Testis (tissue), 3 donors: Measurements from ENCODE around the gene DCXR. TPM values are rescaled to one million over a fixed set of nuclear protein-coding genes. Genes with fewer than 3 reads are reported as not detected.

Experiments used
- DNase-seq: peaks from one replicate; pipeline ENCODE4 v3.0.0-alpha.2; 2019
- H3K27ac ChIP-seq, 2 donors: fragments of 200-600 bp; sonication (generic); one replicate each; pipeline ENCODE4 v1.5.1; 2019
- H3K27me3 ChIP-seq: fragments of 200-600 bp; sonication (generic); one replicate; pipeline ENCODE4 v1.5.1; 2019
- H3K36me3 ChIP-seq: fragments of 200-600 bp; sonication (generic); one replicate; pipeline ENCODE4 v1.5.1; 2017; ENCODE audit warnings: low read depth; ENCODE audit errors: missing control alignments
- H3K4me1 ChIP-seq: fragments of 200-600 bp; sonication (generic); one replicate; pipeline ENCODE4 v1.5.1; 2019
- H3K4me3 ChIP-seq, 2 donors: fragments of 200-600 bp; sonication (generic); one replicate each; pipeline ENCODE4 v1.5.1; 2017 to 2019
- H3K9me3 ChIP-seq: fragments of 200-600 bp; sonication (generic); one replicate; pipeline ENCODE4 v1.5.1; 2017
- CTCF ChIP-seq, 3 experiments: fragments of 450-650 bp in 2 of 3; fragments of 200-600 bp in 1 of 3; sonication (generic) in 1 of 3; IDR thresholded peaks; one replicate each; pipeline ENCODE4 v1.5.1; 2016 to 2019; ENCODE audit warnings: antibody characterized with exemption in 3 of 3, mild to moderate bottlenecking in 2 of 3, moderate library complexity in 1 of 3
- POLR2A ChIP-seq: fragments of 450-650 bp; IDR thresholded peaks from one replicate; pipeline ENCODE4 v1.6.1; 2017; ENCODE audit warnings: antibody characterized with exemption, mild to moderate bottlenecking, moderate library complexity
- WGBS, 2 donors: methylation state at CpG; one replicate each; pipeline ENCODE4 v1.1.5; 2018; 5-methylcytosine and 5-hydroxymethylcytosine counted together
- intact Hi-C: fragments of 100-400 bp; cut with DNase I; formaldehyde crosslinking; loops from one replicate; pipeline ENCODE4 v1.15.1; 2023; ENCODE audit warnings: low total_unique reads
- polyA plus RNA-seq: library from polyadenylated mRNA; stranded (reverse); fragments of 350-450 nt; fragmentation: Illumina TruSeq; extraction: RNeasy Lipid Tissue Mini Kit (QIAGEN cat#74804); gene quantifications from one replicate; pipeline ENCODE4 v1.2.3, GENCODE V29; 2014; ENCODE audit warnings: low read depth, low replicate concordance; ENCODE audit not compliant: insufficient read depth
- total RNA-seq, 2 donors: library from RNA; depleted of rRNA; stranded (reverse); fragments of >200 nt; gene quantifications; one replicate each; pipeline ENCODE4 v1.2.3, GENCODE V29; 2016

Gene DCXR
- total and polyA plus RNA-seq, 3 donors from 2014 or later = 109 to 188 (median 134) TPM

- intact Hi-C loops = no loop called here
- TF ChIP-seq POLR2A (no peak), CTCF (IDR thresholded peaks at IDR 0.05) (no peak)
- Histone ChIP-seq H3K4me3 (no peak overlapping the region), H3K4me1 (no peaks in the 10 kb centered on the region), H3K27ac (no peak overlapping the region), H3K27me3 (no peaks in the 10 kb centered on the region), H3K9me3 (no peaks in the 10 kb centered on the region), H3K36me3 (no peaks in the 10 kb centered on the region)
- WGBS, 2 donors = 84% methylated on average over 12 to 31 of the region's 31 CpGs
- no peak for DNase-seq
These were observed 45.7 kb downstream of the DCXR start for GRCh38 chr17:81991684-81992305.

- TF ChIP-seq POLR2A = no peak
- no peak for TF ChIP-seq CTCF (IDR thresholded peaks at IDR 0.05)
- 95 to 97% methylated on average over 20 to 25 of the region's 25 CpGs for WGBS, 2 donors
- H3K4me1 ChIP-seq = no peaks in the 10 kb centered on the region
- no peaks in the 10 kb centered on the region for H3K9me3 ChIP-seq
- no peaks in the 10 kb centered on the region for H3K36me3 ChIP-seq
- intact Hi-C loops = no loop called here
- H3K27me3 ChIP-seq = no peaks in the 10 kb centered on the region
- H3K27ac ChIP-seq = no peak overlapping the region
- no peak overlapping the region for H3K4me3 ChIP-seq
- DNase-seq = no peak
These were observed 46.4 kb downstream of the DCXR start for GRCh38 chr17:81990836-81991683.

GRCh38 chr17:81987161-81987770, 50.2 kb downstream of the DCXR start:
- TF ChIP-seq CTCF (IDR thresholded peaks at IDR 0.05) = no peak
- no peak for TF ChIP-seq POLR2A
- Histone ChIP-seq H3K27me3 (no peaks in the 10 kb centered on the region), H3K4me3 (no peak overlapping the region), H3K4me1 (no peaks in the 10 kb centered on the region), H3K36me3 (no peaks in the 10 kb centered on the region), H3K27ac (no peak overlapping the region), H3K9me3 (no peaks in the 10 kb centered on the region)
- 90 to 92% methylated on average over 26 of the region's 26 CpGs for WGBS, 2 donors
- intact Hi-C loops = no loop called here
- no peak for DNase-seq

GRCh38 chr17:81986606-81987005, 50.9 kb downstream of the DCXR start:
- WGBS, 2 donors = 95 to 96% methylated on average over 19 to 26 of the region's 26 CpGs
- Histone ChIP-seq H3K27ac (no peak overlapping the region), H3K36me3 (no peaks in the 10 kb centered on the region), H3K9me3 (no peaks in the 10 kb centered on the region), H3K27me3 (no peaks in the 10 kb centered on the region), H3K4me1 (no peaks in the 10 kb centered on the region), H3K4me3 (no peak overlapping the region)
- intact Hi-C loops = no loop called here
- no peak for TF ChIP-seq POLR2A
- TF ChIP-seq CTCF (IDR thresholded peaks at IDR 0.05) = no peak
- DNase-seq = no peak

Other genes starting within 250 kb of the DCXR start
- gene GCGR, start 233.5 kb downstream of the DCXR start, total RNA-seq = 1 to 10 TPM; 1.3 to 1.5 TPM
- gene GCGR, start 233.5 kb downstream of the DCXR start, polyA plus RNA-seq = 0.88 TPM
- gene MCRIP1, start 204.4 kb downstream of the DCXR start, total RNA-seq = 100 to 1,000 TPM; 160 to 181 TPM
- gene MCRIP1, start 204.4 kb downstream of the DCXR start, polyA plus RNA-seq = 206 TPM
- gene PPP1R27, start 202.6 kb downstream of the DCXR start, total RNA-seq = 1 to 10 TPM; 1.6 to 1.9 TPM
- gene PPP1R27, start 202.6 kb downstream of the DCXR start, polyA plus RNA-seq = 7.5 TPM
- gene P4HB, start 177.2 kb downstream of the DCXR start, total RNA-seq = 100 to 1,000 TPM; 205 to 230 TPM
- 213 TPM for gene P4HB, start 177.2 kb downstream of the DCXR start, polyA plus RNA-seq
- gene ARHGDIA, start 166.4 kb downstream of the DCXR start, total RNA-seq = 100 to 1,000 TPM; 135 to 161 TPM
- 201 TPM for gene ARHGDIA, start 166.4 kb downstream of the DCXR start, polyA plus RNA-seq
- gene ALYREF, start 146.1 kb downstream of the DCXR start, total RNA-seq = 100 to 1,000 TPM; 114 to 124 TPM
- gene ALYREF, start 146.1 kb downstream of the DCXR start, polyA plus RNA-seq = 140 TPM
- 100 to 1,000 TPM; 191 to 198 TPM for gene ANAPC11, start 146.0 kb downstream of the DCXR start, total RNA-seq
- 195 TPM for gene ANAPC11, start 146.0 kb downstream of the DCXR start, polyA plus RNA-seq
- gene NPB, start 135.5 kb downstream of the DCXR start, total RNA-seq = 10 to 100 TPM; 22.7 to 27.3 TPM
- 1.8 TPM for gene NPB, start 135.5 kb downstream of the DCXR start, polyA plus RNA-seq
- gene PCYT2, start 126.3 kb downstream of the DCXR start, total RNA-seq = 100 to 1,000 TPM; 171 to 438 TPM
- gene PCYT2, start 126.3 kb downstream of the DCXR start, polyA plus RNA-seq = 488 TPM
- gene SIRT7, start 119.5 kb downstream of the DCXR start, total RNA-seq = 10 to 100 TPM; 48.4 to 59.3 TPM
- 34.1 TPM for gene SIRT7, start 119.5 kb downstream of the DCXR start, polyA plus RNA-seq
- gene MAFG, start 110.0 kb downstream of the DCXR start, total RNA-seq = 10 to 100 TPM; 31.7 to 36.9 TPM
- gene MAFG, start 110.0 kb downstream of the DCXR start, polyA plus RNA-seq = 21.8 TPM
- 10 to 100 TPM; 13.8 to 19.2 TPM for gene PYCR1, start 100.4 kb downstream of the DCXR start, total RNA-seq
- 28.9 TPM for gene PYCR1, start 100.4 kb downstream of the DCXR start, polyA plus RNA-seq
- under 1 TPM; 0.16 to 0.25 TPM for gene MYADML2, start 90.5 kb downstream of the DCXR start, total RNA-seq
- 0.57 TPM for gene MYADML2, start 90.5 kb downstream of the DCXR start, polyA plus RNA-seq
- gene NOTUM, start 76.5 kb downstream of the DCXR start, total RNA-seq = 10 to 100 TPM in 1 of 2 donors, 1 to 10 TPM in 1; 9.5 to 13.2 TPM
- gene NOTUM, start 76.5 kb downstream of the DCXR start, polyA plus RNA-seq = 5.1 TPM
- 10 to 100 TPM; 46.2 to 49.7 TPM for gene ASPSCR1, start 60.1 kb downstream of the DCXR start, total RNA-seq
- gene ASPSCR1, start 60.1 kb downstream of the DCXR start, polyA plus RNA-seq = 40.5 TPM
- 10 to 100 TPM; 43.5 to 51.8 TPM for gene CENPX, start 14.8 kb downstream of the DCXR start, total RNA-seq
- 43.0 TPM for gene CENPX, start 14.8 kb downstream of the DCXR start, polyA plus RNA-seq
- 10 to 100 TPM; 10.7 to 12.8 TPM for gene LRRC45, start 14.4 kb downstream of the DCXR start, total RNA-seq
- 5.7 TPM for gene LRRC45, start 14.4 kb downstream of the DCXR start, polyA plus RNA-seq
- 100 to 1,000 TPM in 1 of 2 donors, 10 to 100 TPM in 1; 74.3 to 102 TPM for gene RAC3, start 6.0 kb downstream of the DCXR start, total RNA-seq
- gene RAC3, start 6.0 kb downstream of the DCXR start, polyA plus RNA-seq = 42.3 TPM
- 100 to 1,000 TPM in 1 of 2 donors, 10 to 100 TPM in 1; 73.3 to 102 TPM for gene RFNG, start 14.1 kb upstream of the DCXR start, total RNA-seq
- gene RFNG, start 14.1 kb upstream of the DCXR start, polyA plus RNA-seq = 50.5 TPM
- 100 to 1,000 TPM; 170 to 190 TPM for gene GPS1, start 14.2 kb upstream of the DCXR start, total RNA-seq
- gene GPS1, start 14.2 kb upstream of the DCXR start, polyA plus RNA-seq = 178 TPM
- 100 to 1,000 TPM; 117 to 132 TPM for gene DUS1L, start 28.1 kb upstream of the DCXR start, total RNA-seq
- 127 TPM for gene DUS1L, start 28.1 kb upstream of the DCXR start, polyA plus RNA-seq
- gene FASN, start 60.5 kb upstream of the DCXR start, total RNA-seq = 10 to 100 TPM; 76.2 to 93.0 TPM
- 47.6 TPM for gene FASN, start 60.5 kb upstream of the DCXR start, polyA plus RNA-seq
- 100 to 1,000 TPM in 1 of 2 donors, 10 to 100 TPM in 1; 71.8 to 111 TPM for gene CCDC57, start 175.1 kb upstream of the DCXR start, total RNA-seq
- gene CCDC57, start 175.1 kb upstream of the DCXR start, polyA plus RNA-seq = 61.3 TPM
- gene SLC16A3, start 191.3 kb upstream of the DCXR start, total RNA-seq = 10 to 100 TPM; 67.7 to 71.4 TPM
- 70.6 TPM for gene SLC16A3, start 191.3 kb upstream of the DCXR start, polyA plus RNA-seq
- gene CSNK1D, start 236.0 kb upstream of the DCXR start, total RNA-seq = 100 to 1,000 TPM; 137 to 179 TPM
- 178 TPM for gene CSNK1D, start 236.0 kb upstream of the DCXR start, polyA plus RNA-seq